Thyroid gland (tissue), 4 donors: ENCODE data around the gene RPS8. TPM values are rescaled to one million over a fixed set of nuclear protein-coding genes. Genes with fewer than 3 reads are reported as not detected.
"Not testable (repeated sequence)": the region's sequence is repeated elsewhere in the genome, so short reads cannot be mapped to it uniquely, and the experiment has no call there.

ENCODE experiments used
- DNase-seq, 2 donors: peaks; one replicate each; pipeline ENCODE4 v3.0.0-alpha.2; 2019
- H3K27ac ChIP-seq, 3 donors: fragments of 200-600 bp; sonication (generic); 1 replicate in 2 of 3; 2 replicates in 1 of 3; pipeline ENCODE4 v1.5.1; 2016 to 2019; ENCODE audit warnings: mild to moderate bottlenecking in 1 of 3, moderate library complexity in 1 of 3
- H3K27me3 ChIP-seq: fragments of 200-600 bp; sonication (generic); one replicate; pipeline ENCODE4 v1.5.1; 2019
- H3K36me3 ChIP-seq, 2 donors: fragments of 200-600 bp; sonication (generic); one replicate each; pipeline ENCODE4 v1.5.1; 2016 to 2019
- H3K4me1 ChIP-seq, 2 donors: fragments of 200-600 bp; sonication (generic); one replicate each; pipeline ENCODE4 v1.5.1; 2017 to 2019
- H3K4me3 ChIP-seq, 3 donors: fragments of 200-600 bp; sonication (generic); replicated peaks in 1 of 3; 1 replicate in 2 of 3; 2 replicates in 1 of 3; pipeline ENCODE4 v1.5.1; 2016; ENCODE audit warnings: mild to moderate bottlenecking in 1 of 3
- H3K9me3 ChIP-seq: fragments of 200-600 bp; sonication (generic); one replicate; pipeline ENCODE4 v1.5.1; 2017
- CTCF ChIP-seq, 6 experiments: fragments of 200-600 bp in 3 of 6; fragments of 450-650 bp in 3 of 6; sonication (generic) in 3 of 6; IDR thresholded peaks; one replicate each; pipeline ENCODE4 v1.5.1; 2016 to 2019; ENCODE audit warnings: antibody characterized with exemption in 6 of 6, mild to moderate bottlenecking in 2 of 6, inconsistent platforms in 1 of 6, moderate library complexity in 1 of 6
- POLR2A ChIP-seq, 2 donors: fragments of 450-650 bp; IDR thresholded peaks; one replicate each; pipeline ENCODE4 v1.6.1; 2017; ENCODE audit warnings: antibody characterized with exemption in 2 of 2, mild to moderate bottlenecking in 2 of 2, moderate library complexity in 1 of 2
- WGBS, 2 donors: methylation state at CpG; one replicate each; pipeline ENCODE4 v1.1.5; 2017; 5-methylcytosine and 5-hydroxymethylcytosine counted together
- intact Hi-C: fragments of 100-400 bp; cut with DNase I; formaldehyde crosslinking; loops from one replicate; pipeline ENCODE4 v1.15.1; 2023
- total RNA-seq, 4 donors: library from RNA; depleted of rRNA; stranded (reverse); fragments of >200 nt; gene quantifications; one replicate each; pipeline ENCODE4 v1.2.3, GENCODE V29; 2016

RPS8 gene
- total RNA-seq, 4 donors from 2014 or later = 1,167 to 2,709 (median 1,595) TPM

DNA sequence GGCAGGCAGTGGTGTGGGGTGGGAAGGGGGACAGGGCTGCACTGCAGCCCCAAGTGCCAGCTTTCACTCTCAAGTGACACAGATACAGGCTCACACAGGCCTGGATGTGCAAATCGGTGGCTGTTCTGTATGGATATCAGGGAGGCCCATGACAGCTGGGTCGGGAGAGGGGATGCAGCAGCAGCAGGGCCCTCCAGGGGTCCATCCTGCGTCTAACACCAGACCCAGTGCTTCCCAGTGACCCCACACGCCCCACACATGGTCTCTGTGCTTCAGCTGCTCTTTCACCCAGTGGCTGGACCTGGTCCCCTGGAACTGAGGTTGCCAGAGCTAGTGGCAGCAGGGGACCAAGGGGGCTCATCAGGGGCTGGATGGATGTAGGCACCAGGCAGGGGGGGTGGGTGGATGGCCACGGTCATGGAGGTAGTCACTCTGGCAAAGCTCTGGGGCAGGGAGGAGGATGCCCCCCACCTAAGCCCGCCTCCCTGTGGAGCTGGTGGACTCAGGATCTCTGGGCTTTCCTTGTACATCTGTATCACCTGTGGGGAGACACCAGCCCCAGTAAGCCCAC, 46.9 kb downstream of the RPS8 start:
- no peak for DNase-seq
- Histone ChIP-seq H3K4me3 (no peak overlapping the region), H3K9me3 (no peaks in the 10 kb centered on the region), H3K4me1 (peaks cover 4 to 25% of the 10 kb centered on the region in 2 donors), H3K27me3 (no peaks in the 10 kb centered on the region), H3K27ac (no peak overlapping the region), H3K36me3 (no peaks in the 10 kb centered on the region)
- 83 to 100% methylated on average over 1 to 6 of the region's 6 CpGs for whole genome bisulfite sequencing, 2 donors
- TF ChIP-seq POLR2A (IDR thresholded peaks at IDR 0.05) = no peak
- TF ChIP-seq CTCF (IDR thresholded peaks at IDR 0.05) = no peak
- intact Hi-C loops = no loop called here

DNA sequence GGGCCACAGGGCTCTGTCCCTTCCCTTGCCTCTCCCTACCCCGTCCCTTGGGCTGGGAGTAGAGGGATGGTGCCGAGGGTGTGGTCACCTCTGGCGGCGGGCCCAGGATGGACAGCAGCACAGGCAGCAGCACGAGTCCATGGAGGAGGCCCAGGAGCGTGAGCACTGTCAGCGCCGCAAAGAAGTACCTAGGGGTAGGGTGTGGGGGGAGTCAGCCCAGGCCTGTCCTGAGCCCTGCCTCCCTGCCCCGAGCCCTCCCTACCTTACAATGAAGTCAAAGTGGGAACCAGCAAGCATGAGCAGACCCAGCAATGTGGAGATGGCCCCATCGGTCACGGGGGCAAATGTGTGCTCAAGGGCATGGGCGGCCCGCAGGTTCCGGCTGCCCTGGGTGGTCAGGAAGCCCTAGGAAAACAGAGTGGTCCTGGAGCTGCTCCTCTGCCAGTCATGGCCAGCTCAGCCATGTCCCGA, 47.7 kb downstream of the RPS8 start:
- WGBS, 2 donors = 84 to 94% methylated on average over 7 of the region's 15 CpGs
- H3K27ac ChIP-seq = no peak overlapping the region
- H3K36me3 ChIP-seq = no peaks in the 10 kb centered on the region
- no peaks in the 10 kb centered on the region for H3K27me3 ChIP-seq
- H3K4me3 ChIP-seq = no peak overlapping the region
- peaks cover 4 to 25% of the 10 kb centered on the region in 2 donors for H3K4me1 ChIP-seq
- no peak for TF ChIP-seq CTCF (IDR thresholded peaks at IDR 0.05)
- TF ChIP-seq POLR2A (IDR thresholded peaks at IDR 0.05) = no peak
- intact Hi-C loops = no loop called here
- H3K9me3 ChIP-seq = no peaks in the 10 kb centered on the region
- DNase-seq = no peak

- H3K4me3 ChIP-seq, H3K27ac ChIP-seq, intact Hi-C loops, DNase-seq, H3K9me3 ChIP-seq, H3K27me3 ChIP-seq, H3K36me3 ChIP-seq: not testable (repeated sequence)
- peaks cover 0 to 17% of the 10 kb centered on the region in 2 donors for H3K4me1 ChIP-seq
- 92 to 96% methylated on average over 6 of the region's 6 CpGs for WGBS, 2 donors
These were observed 49.1 kb downstream of the RPS8 start for GRCh38 chr1:44824392-44824791.

DNA sequence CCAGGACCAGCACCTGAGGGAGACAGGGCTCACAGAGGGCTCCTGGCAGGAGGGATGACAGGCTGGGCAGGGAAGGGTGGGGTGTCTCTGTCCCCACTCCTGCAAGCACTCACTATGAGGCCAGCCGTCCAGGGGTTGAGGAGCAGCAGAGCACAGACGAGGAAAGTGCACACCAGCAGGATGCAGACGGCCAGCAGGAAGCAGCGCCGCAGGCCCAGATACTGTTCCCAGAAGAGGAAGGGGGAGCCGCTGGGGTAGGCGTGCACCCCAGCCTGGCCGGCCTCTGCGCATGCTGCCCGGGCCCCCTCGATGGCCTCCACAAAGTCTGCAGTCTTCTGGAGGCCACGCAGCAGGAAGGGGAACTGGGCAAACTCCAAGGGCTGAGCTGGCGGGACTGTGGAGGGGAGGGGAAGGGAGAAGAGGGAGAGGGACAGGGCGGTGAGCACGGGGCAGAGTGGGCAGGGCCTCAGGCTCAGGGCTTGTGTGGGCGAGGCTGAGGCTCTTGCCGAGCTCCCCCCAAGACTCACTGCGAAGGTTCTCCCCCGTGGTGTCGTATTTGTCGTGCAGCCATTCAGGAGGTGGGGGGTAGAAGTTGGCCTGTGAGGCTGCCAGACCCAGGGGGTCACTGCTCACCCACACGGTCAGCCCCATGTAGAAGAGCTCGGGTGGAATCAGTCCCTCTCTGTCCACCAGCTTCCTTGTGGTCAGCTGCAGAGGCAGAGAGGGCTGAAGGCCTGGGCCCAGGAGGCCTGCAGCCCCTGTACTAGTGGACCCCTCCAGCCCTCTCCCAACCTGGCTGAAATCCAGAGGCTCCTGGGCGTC, 51.2 kb downstream of the RPS8 start:
- 68 to 76% methylated on average over 9 to 24 of the region's 24 CpGs for WGBS, 2 donors

More for the DNA sequence above, 51.2 kb downstream of the RPS8 start:
- Histone ChIP-seq H3K4me3 (no peak overlapping the region), H3K27ac (peak overlapping the region in 1 of 3 donors; percentile 26), H3K9me3 (no peaks in the 10 kb centered on the region), H3K36me3 (no peaks in the 10 kb centered on the region), H3K4me1 (peaks cover 0 to 2% of the 10 kb centered on the region in 2 donors), H3K27me3 (no peaks in the 10 kb centered on the region)
- peak in 1 of 2 donors; percentile 14 for DNase-seq
- intact Hi-C loops = no loop called here
- TF ChIP-seq CTCF (IDR thresholded peaks at IDR 0.05) (no peak), POLR2A (IDR thresholded peaks at IDR 0.05) (no peak)
